HepG2 (cell line): Measurements from ENCODE around the gene TP53TG5. TPM values are rescaled to one million over a fixed set of nuclear protein-coding genes. Genes with fewer than 3 reads are reported as not detected.

Experiments
- DZIP1 ChIP-seq: sonication (generic); formaldehyde crosslinking; IDR thresholded peaks from 2 replicates; pipeline ENCODE4 v1.5.0; 2020; ENCODE audit warnings: mild to moderate bottlenecking, missing genetic modification reagents
- ETS1 ChIP-seq: sonication (generic); formaldehyde crosslinking; IDR thresholded peaks from 2 replicates; pipeline ENCODE4 v1.4.0; 2020; ENCODE audit warnings: missing genetic modification reagents
- ISL2 ChIP-seq: sonication (generic); formaldehyde crosslinking; IDR thresholded peaks from 2 replicates; pipeline ENCODE4 v1.5.0; 2020; ENCODE audit warnings: missing genetic modification reagents
- MIER3 ChIP-seq: IDR thresholded peaks from 2 replicates; pipeline ENCODE4 v1.6.1; 2016; ENCODE audit warnings: missing compliant biosample characterization, borderline replicate concordance
- NR2C2 ChIP-seq: sonication (generic); formaldehyde crosslinking; IDR thresholded peaks from 2 replicates; pipeline ENCODE4 v1.4.0; 2020; ENCODE audit warnings: missing genetic modification reagents, mild to moderate bottlenecking, moderate library complexity, borderline replicate concordance
- PRDM15 ChIP-seq: sonication (generic); formaldehyde crosslinking; IDR thresholded peaks from 2 replicates; pipeline ENCODE4 v1.4.0; 2020; ENCODE audit warnings: missing genetic modification reagents
- RBFOX2 ChIP-seq: fragments of 200-400 bp; formaldehyde crosslinking; IDR thresholded peaks from 2 replicates; pipeline ENCODE4 v1.6.1; 2017; ENCODE audit warnings: low read depth, mild to moderate bottlenecking, low read length
- SP4 ChIP-seq: sonication (generic); formaldehyde crosslinking; IDR thresholded peaks from 2 replicates; pipeline ENCODE4 v1.8.1; 2023; ENCODE audit warnings: mild to moderate bottlenecking, missing genetic modification reagents
- ZBTB42 ChIP-seq: sonication (generic); formaldehyde crosslinking; IDR thresholded peaks from 2 replicates; pipeline ENCODE4 v1.5.0; 2020; ENCODE audit warnings: mild to moderate bottlenecking, missing genetic modification reagents
- ZC3H13 ChIP-seq: sonication (generic); formaldehyde crosslinking; IDR thresholded peaks from 2 replicates; pipeline ENCODE4 v1.8.1; 2023; ENCODE audit warnings: mild to moderate bottlenecking, missing genetic modification reagents, moderate library complexity
- ZNF30 ChIP-seq: sonication (generic); formaldehyde crosslinking; IDR thresholded peaks from 2 replicates; pipeline ENCODE4 v1.5.0; 2020; ENCODE audit warnings: mild to moderate bottlenecking, missing genetic modification reagents
- ZNF747 ChIP-seq: sonication (generic); formaldehyde crosslinking; IDR thresholded peaks from 2 replicates; pipeline ENCODE4 v1.8.1; 2023; ENCODE audit warnings: missing genetic modification reagents, mild to moderate bottlenecking, borderline replicate concordance
- polyA plus RNA-seq, 8 experiments: library from polyadenylated mRNA; depleted of rRNA in 3 of 8; stranded (reverse) in 7 of 8; unstranded in 1 of 8; fragments of >200 nt; fragmentation: Illumina TruSeq in 4 of 8; extraction: Trizol in 4 of 8; gene quantifications; 2 replicates each; pipeline versions ENCODE4 v1.2.1 to v1.2.3, GENCODE V29; 2011 to 2016; ENCODE audit warnings: low read depth in 4 of 8, missing spikeins in 1 of 8, mixed read lengths in 1 of 8; ENCODE audit not compliant: insufficient read depth in 1 of 8
- total RNA-seq, 5 experiments: library from RNA; depleted of rRNA; stranded (reverse); fragments of >200 nt; fragmentation: Illumina TruSeq; extraction: Trizol; gene quantifications; 2 replicates each; pipeline ENCODE4 v1.2.3, GENCODE V29; 2016; ENCODE audit warnings: low read depth in 1 of 5
- TF ChIP-seq, protein P1 (sequence below): sonication (generic); formaldehyde crosslinking; IDR thresholded peaks from 2 replicates; pipeline ENCODE4 v1.4.0; 2020; ENCODE audit warnings: missing genetic modification reagents
- TF ChIP-seq, protein P2 (sequence below): sonication (generic); formaldehyde crosslinking; IDR thresholded peaks from 2 replicates; pipeline ENCODE4 v1.8.0; 2022; ENCODE audit warnings: mild to moderate bottlenecking, missing genetic modification reagents, moderate library complexity
- TF ChIP-seq, protein P3 (sequence below): sonication (generic); formaldehyde crosslinking; conservative IDR thresholded peaks from 2 replicates; pipeline ENCODE4 v1.8.0; 2022; ENCODE audit warnings: mild to moderate bottlenecking, moderate library complexity, missing genetic modification reagents
- TF ChIP-seq, protein P4 (sequence below): fragments of 450-650 bp; IDR thresholded peaks from 2 replicates; pipeline ENCODE4 v1.6.1; 2017

Gene TP53TG5
- total and polyA plus RNA-seq, 2 of the 13 experiments (the other 11 are each of a cell fraction or from before 2014, with no cell fraction given): 0.11 TPM; not detected in 1

DNA sequence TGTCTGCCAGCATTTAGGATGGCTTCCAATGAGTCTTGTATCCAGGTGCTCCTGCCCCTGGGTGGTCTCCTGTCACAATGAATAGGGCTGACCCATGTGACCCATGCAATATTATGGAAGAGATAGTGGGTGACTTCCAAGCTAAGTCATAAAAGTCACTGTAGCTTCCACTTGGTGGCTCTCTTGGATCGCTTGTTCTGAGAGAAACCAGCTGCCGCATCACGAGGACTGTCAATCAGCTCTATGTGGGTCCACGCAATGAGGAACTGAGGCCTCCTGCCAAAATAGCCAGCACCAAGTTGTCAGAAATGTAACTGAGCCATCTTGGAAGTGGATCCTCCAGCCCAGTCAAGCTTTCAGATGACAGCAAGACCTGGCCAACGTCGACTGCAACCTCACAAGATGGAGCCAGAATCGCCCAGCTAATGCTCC, 55.2 kb downstream of the TP53TG5 start (continued):
- TF ChIP-seq DZIP1 (CRISPR knock-in tag) (no peak), RBFOX2 (no peak), MIER3 (CRISPR knock-in tag) (0 out of 2 replicates have a peak, but pooled peaks have one; percentile 53), ZC3H13 (no peak), NR2C2 (no peak), ISL2 (CRISPR knock-in tag) (no peak; the same call in 1 of the 2 replicates), SP4 (CRISPR knock-in tag) (peak; percentile 59), PRDM15 (CRISPR knock-in tag) (no peak), ZBTB42 (CRISPR knock-in tag) (no peak), ZNF30 (CRISPR knock-in tag) (no peak), ZNF747 (no peak), ETS1 (CRISPR knock-in tag) (no peak)
- TF ChIP-seq, protein P1, sequence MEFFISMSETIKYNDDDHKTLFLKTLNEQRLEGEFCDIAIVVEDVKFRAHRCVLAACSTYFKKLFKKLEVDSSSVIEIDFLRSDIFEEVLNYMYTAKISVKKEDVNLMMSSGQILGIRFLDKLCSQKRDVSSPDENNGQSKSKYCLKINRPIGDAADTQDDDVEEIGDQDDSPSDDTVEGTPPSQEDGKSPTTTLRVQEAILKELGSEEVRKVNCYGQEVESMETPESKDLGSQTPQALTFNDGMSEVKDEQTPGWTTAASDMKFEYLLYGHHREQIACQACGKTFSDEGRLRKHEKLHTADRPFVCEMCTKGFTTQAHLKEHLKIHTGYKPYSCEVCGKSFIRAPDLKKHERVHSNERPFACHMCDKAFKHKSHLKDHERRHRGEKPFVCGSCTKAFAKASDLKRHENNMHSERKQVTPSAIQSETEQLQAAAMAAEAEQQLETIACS (CRISPR knock-in tag): no peak
- TF ChIP-seq, protein P2, sequence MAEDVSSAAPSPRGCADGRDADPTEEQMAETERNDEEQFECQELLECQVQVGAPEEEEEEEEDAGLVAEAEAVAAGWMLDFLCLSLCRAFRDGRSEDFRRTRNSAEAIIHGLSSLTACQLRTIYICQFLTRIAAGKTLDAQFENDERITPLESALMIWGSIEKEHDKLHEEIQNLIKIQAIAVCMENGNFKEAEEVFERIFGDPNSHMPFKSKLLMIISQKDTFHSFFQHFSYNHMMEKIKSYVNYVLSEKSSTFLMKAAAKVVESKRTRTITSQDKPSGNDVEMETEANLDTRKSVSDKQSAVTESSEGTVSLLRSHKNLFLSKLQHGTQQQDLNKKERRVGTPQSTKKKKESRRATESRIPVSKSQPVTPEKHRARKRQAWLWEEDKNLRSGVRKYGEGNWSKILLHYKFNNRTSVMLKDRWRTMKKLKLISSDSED (CRISPR knock-in tag): no peak
- TF ChIP-seq, protein P3, sequence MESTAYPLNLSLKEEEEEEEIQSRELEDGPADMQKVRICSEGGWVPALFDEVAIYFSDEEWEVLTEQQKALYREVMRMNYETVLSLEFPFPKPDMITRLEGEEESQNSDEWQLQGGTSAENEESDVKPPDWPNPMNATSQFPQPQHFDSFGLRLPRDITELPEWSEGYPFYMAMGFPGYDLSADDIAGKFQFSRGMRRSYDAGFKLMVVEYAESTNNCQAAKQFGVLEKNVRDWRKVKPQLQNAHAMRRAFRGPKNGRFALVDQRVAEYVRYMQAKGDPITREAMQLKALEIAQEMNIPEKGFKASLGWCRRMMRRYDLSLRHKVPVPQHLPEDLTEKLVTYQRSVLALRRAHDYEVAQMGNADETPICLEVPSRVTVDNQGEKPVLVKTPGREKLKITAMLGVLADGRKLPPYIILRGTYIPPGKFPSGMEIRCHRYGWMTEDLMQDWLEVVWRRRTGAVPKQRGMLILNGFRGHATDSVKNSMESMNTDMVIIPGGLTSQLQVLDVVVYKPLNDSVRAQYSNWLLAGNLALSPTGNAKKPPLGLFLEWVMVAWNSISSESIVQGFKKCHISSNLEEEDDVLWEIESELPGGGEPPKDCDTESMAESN (CRISPR knock-in tag): 0 out of 2 replicates have a peak, but pooled peaks have one; percentile 47
- TF ChIP-seq, protein P4, sequence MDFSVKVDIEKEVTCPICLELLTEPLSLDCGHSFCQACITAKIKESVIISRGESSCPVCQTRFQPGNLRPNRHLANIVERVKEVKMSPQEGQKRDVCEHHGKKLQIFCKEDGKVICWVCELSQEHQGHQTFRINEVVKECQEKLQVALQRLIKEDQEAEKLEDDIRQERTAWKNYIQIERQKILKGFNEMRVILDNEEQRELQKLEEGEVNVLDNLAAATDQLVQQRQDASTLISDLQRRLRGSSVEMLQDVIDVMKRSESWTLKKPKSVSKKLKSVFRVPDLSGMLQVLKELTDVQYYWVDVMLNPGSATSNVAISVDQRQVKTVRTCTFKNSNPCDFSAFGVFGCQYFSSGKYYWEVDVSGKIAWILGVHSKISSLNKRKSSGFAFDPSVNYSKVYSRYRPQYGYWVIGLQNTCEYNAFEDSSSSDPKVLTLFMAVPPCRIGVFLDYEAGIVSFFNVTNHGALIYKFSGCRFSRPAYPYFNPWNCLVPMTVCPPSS: no peak
